GM12864 (cell line): ENCODE measurements around the gene PCNX4.

Experiments used
- DNase-seq: peaks from one replicate; pipeline ENCODE4 v3.0.0-alpha.2; 2011; ENCODE audit warnings: low read depth
- H3K4me3 ChIP-seq: 2 replicates; pipeline ENCODE4 v1.5.1; 2011; ENCODE audit warnings: mild to moderate bottlenecking, low read depth, low read length, control low read depth
- TF ChIP-seq, protein P1 (sequence below): IDR thresholded peaks from 2 replicates; pipeline ENCODE4 v1.5.1; 2011; ENCODE audit warnings: low read depth, mild to moderate bottlenecking, moderate library complexity, low read length, control low read depth, inconsistent platforms; ENCODE audit errors: missing control alignments

The PCNX4 gene

DNA sequence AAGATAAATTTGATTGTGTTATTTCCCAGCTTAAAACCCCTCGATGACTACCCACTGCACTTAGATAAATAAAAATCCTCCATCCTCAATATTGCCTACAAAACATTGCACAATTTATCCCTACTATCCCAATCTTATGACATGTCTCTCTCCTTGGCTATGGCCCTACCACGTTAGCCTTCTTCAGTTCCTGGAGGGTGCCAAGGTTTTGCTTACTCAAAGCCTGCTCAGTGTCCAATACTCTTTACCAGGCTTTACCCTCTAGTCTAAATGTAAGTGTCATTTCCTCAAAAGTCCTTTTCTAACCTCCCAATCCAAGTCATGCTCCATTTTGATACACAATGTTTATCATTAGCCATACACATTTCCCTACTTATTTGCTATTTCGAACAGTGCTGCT is 122.3 kb downstream of the PCNX4 start:
- DNase-seq: no peak
- no peak overlapping the region for H3K4me3 ChIP-seq
- TF ChIP-seq, protein P1, sequence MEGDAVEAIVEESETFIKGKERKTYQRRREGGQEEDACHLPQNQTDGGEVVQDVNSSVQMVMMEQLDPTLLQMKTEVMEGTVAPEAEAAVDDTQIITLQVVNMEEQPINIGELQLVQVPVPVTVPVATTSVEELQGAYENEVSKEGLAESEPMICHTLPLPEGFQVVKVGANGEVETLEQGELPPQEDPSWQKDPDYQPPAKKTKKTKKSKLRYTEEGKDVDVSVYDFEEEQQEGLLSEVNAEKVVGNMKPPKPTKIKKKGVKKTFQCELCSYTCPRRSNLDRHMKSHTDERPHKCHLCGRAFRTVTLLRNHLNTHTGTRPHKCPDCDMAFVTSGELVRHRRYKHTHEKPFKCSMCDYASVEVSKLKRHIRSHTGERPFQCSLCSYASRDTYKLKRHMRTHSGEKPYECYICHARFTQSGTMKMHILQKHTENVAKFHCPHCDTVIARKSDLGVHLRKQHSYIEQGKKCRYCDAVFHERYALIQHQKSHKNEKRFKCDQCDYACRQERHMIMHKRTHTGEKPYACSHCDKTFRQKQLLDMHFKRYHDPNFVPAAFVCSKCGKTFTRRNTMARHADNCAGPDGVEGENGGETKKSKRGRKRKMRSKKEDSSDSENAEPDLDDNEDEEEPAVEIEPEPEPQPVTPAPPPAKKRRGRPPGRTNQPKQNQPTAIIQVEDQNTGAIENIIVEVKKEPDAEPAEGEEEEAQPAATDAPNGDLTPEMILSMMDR: no peak

- TF ChIP-seq, protein P1: no peak
- no peak for DNase-seq
Observed at GRCh38 chr14:60214415-60215126, 122.8 kb downstream of the PCNX4 start.

GRCh38 chr14:60215127-60215444 is 123.4 kb downstream of the PCNX4 start:
- no peak for DNase-seq
- TF ChIP-seq, protein P1: no peak
- H3K4me3 ChIP-seq: no peak overlapping the region

More at GRCh38 chr14:60214415-60215126, 122.8 kb downstream of the PCNX4 start:
- no peak overlapping the region for H3K4me3 ChIP-seq

GRCh38 chr14:60215520-60216420 is 124.0 kb downstream of the PCNX4 start:
- TF ChIP-seq, protein P1: no peak
- DNase-seq: no peak
- H3K4me3 ChIP-seq: no peak overlapping the region

GRCh38 chr14:60217713-60218112 is 126.0 kb downstream of the PCNX4 start:
- TF ChIP-seq, protein P1: no peak
- H3K4me3 ChIP-seq: no peak overlapping the region
- DNase-seq: no peak
